Heart right ventricle (tissue), 16 donors: ENCODE data around the gene MTMR3. TPM values are rescaled to one million over a fixed set of nuclear protein-coding genes. Genes with fewer than 3 reads are reported as not detected.

Source experiments
- ATAC-seq, 8 donors: fragments of 200-7000 bp; cut with Tn5 transposase; one replicate each; pipeline ENCODE4 v1.9.1; 2020; ENCODE audit warnings: mild to moderate bottlenecking in 8 of 8, moderate library complexity in 8 of 8, moderate number of reproducible peaks in 1 of 8
- DNase-seq, 2 donors: peaks; one replicate each; pipeline ENCODE4 v3.0.0-alpha.2; 2020
- H3K27ac ChIP-seq, 10 donors: fragments of 200-600 bp; sonication (generic) in 2 of 10; one replicate each; pipeline versions ENCODE4 v1.5.0 to v1.8.0; 2020 to 2022; ENCODE audit warnings: mild to moderate bottlenecking in 3 of 10
- H3K27me3 ChIP-seq, 7 donors: fragments of 200-600 bp; one replicate each; pipeline ENCODE4 v1.8.0; 2021 to 2022; ENCODE audit warnings: mild to moderate bottlenecking in 2 of 7
- H3K36me3 ChIP-seq, 9 donors: fragments of 200-600 bp; sonication (generic) in 1 of 9; one replicate each; pipeline versions ENCODE4 v1.5.0 to v1.8.0; 2020 to 2022; ENCODE audit warnings: mild to moderate bottlenecking in 2 of 9
- H3K4me1 ChIP-seq, 9 donors: fragments of 200-600 bp; sonication (generic) in 1 of 9; one replicate each; pipeline versions ENCODE4 v1.5.0 to v1.8.0; 2020 to 2022; ENCODE audit warnings: mild to moderate bottlenecking in 4 of 9
- H3K4me3 ChIP-seq, 10 donors: fragments of 200-600 bp; sonication (generic) in 2 of 10; one replicate each; pipeline versions ENCODE4 v1.5.0 to v1.8.0; 2020 to 2022; ENCODE audit warnings: mild to moderate bottlenecking in 7 of 10, moderate library complexity in 2 of 10
- H3K9me3 ChIP-seq, 11 donors: fragments of 200-600 bp in 10 of 11; sonication (generic) in 2 of 11; one replicate each; pipeline versions ENCODE4 v1.5.0 to v1.8.0; 2013 to 2022; ENCODE audit warnings: mild to moderate bottlenecking in 2 of 11, control low read depth in 1 of 11, moderate library complexity in 1 of 11
- WGBS, 2 donors: extraction: QIAGEN DNeasy Blood & Tissue Kit; methylation state at CpG; one replicate each; pipeline ENCODE4 v1.1.7; 2013; ENCODE audit warnings: inconsistent platforms in 1 of 2; 5-methylcytosine and 5-hydroxymethylcytosine counted together
- intact Hi-C, 10 donors: fragments of 100-400 bp; cut with DNase I; formaldehyde crosslinking; loops; one replicate each; pipeline versions ENCODE4 v1.11.1 to v1.14.2; 2022
- polyA plus RNA-seq, 2 donors: library from polyadenylated mRNA; stranded (reverse); fragments of 200-250 nt; gene quantifications; one replicate each; pipeline ENCODE4 v1.2.3, GENCODE V29; 2013
- total RNA-seq, 10 donors: library from RNA; stranded (reverse); fragmentation: NEBNext Ultra II Directional in 3 of 10; extraction: Animal tissue kit (Norgen Biotek cat#: 25700) in 3 of 10; gene quantifications; one replicate each; pipeline versions ENCODE4 v1.2.1 to v1.2.4, GENCODE V29; 2021 to 2023
- TF ChIP-seq, protein P1 (sequence below), 9 donors: fragments of 200-600 bp; sonication (generic) in 2 of 9; IDR thresholded peaks; one replicate each; pipeline versions ENCODE4 v1.5.0 to v1.8.0; 2021 to 2022; ENCODE audit warnings: antibody characterized with exemption in 9 of 9, mild to moderate bottlenecking in 5 of 9, moderate library complexity in 1 of 9
- donor health status: Arrhythmogenic right ventricular cardiomyopathy.
- donor health status: ischemic (EF 13 %, LVEDD 7.1; RV severe dilation, severe dysfunction).
- donor health status: healthy with polysubstance abuse.
- donor health status: DM: no; HTN: yes; CAD: no.
- donor health status: DM: no; HTN: no; CAD: no.
- donor health status: ischemic (EF 25% LVEDD 6.9; RV normal size, moderate dysfunction).
- donor health status: ischemic (EF 25% LVEDD 5.7; RV mildly dilated, moderate dysfunction).
- donor health status: healthy.
- donor health status: DM: yes; HTN: yes; CAD: no.
- donor health status: Ischemic cardiomyopathy.
- donor health status: ischemic (EF 35%, LVEDD 5.7; RV mildly dilated, moderate dysfunction).
- donor health status: nonischemic (EF 11% LVEDD 7.7; RV severe dilation, severe dysfunction).
- donor health status: DM: yes; HTN: yes; CAD: no.
- donor health status: PGD.
- donor health status: ischemic (EF 29% LVEDD 5.4; RV normal size, mild dysfunction).
- donor health status: nonischemic (EF 23%, LVEDD 6.1; RV moderate dilation, normal function).

The MTMR3 gene
- total and polyA plus RNA-seq, 12 donors = 9.8 to 42.9 (median 34.6) TPM

DNA sequence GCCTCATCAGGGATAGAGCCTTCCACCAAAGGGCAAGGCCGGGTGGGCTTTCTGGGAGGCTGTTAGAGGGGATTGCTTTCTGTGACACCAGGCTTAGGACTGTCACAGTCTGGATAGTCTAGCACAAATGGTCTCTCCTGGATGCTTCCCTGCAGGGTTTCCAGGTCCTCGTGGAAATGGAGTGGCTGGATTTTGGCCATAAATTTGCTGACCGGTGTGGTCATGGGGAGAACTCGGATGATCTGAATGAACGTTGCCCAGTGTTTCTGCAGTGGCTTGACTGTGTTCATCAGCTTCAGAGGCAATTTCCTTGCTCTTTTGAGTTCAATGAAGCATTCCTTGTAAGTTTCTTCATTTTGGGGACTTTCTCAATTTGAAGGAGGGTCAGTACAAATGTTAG, 130.2 kb downstream of the MTMR3 start:
- no peak for ATAC-seq
- Histone ChIP-seq H3K27ac (no peak overlapping the region), H3K4me1 (no peaks in the 10 kb centered on the region), H3K27me3 (no peaks in the 10 kb centered on the region), H3K4me3 (no peak overlapping the region), H3K36me3 (peaks cover 0 to 100% (median 73%) of the 10 kb centered on the region in 9 donors), H3K9me3 (no peaks in the 10 kb centered on the region)
- intact Hi-C loops = loop anchor here in 2 of 10 donors (5.0 to 10.0 kb wide), 2 partner anchors 318 to 331 kb away; no protein-coding TSS in a partner anchor
- no peak for DNase-seq
- WGBS, 2 donors = 81 to 85% methylated on average over 5 of the region's 5 CpGs
- TF ChIP-seq, protein P1, sequence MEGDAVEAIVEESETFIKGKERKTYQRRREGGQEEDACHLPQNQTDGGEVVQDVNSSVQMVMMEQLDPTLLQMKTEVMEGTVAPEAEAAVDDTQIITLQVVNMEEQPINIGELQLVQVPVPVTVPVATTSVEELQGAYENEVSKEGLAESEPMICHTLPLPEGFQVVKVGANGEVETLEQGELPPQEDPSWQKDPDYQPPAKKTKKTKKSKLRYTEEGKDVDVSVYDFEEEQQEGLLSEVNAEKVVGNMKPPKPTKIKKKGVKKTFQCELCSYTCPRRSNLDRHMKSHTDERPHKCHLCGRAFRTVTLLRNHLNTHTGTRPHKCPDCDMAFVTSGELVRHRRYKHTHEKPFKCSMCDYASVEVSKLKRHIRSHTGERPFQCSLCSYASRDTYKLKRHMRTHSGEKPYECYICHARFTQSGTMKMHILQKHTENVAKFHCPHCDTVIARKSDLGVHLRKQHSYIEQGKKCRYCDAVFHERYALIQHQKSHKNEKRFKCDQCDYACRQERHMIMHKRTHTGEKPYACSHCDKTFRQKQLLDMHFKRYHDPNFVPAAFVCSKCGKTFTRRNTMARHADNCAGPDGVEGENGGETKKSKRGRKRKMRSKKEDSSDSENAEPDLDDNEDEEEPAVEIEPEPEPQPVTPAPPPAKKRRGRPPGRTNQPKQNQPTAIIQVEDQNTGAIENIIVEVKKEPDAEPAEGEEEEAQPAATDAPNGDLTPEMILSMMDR (IDR thresholded peaks at IDR 0.05) = no peak

DNA sequence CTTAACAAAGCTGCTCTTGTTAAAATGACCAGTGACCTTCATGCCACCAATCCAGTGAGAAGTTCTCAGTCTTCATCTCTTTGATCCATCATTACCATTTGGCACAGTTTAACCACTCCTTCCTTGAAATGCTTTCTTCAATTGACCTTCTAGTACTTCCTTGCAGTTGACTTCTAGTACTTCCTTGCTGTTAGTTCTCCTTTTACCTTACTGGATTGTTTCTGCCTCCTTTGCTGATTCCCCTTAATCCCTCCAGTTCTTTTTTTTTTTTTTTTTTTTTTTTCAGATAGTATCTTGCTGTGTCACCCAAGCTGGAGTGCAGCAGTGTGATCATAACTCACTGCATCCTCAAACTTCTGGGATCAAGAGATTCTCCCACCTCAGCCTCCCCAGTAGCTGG, 131.3 kb downstream of the MTMR3 start:
- Histone ChIP-seq H3K9me3 (no peaks in the 10 kb centered on the region), H3K4me1 (no peaks in the 10 kb centered on the region), H3K4me3 (no peak overlapping the region), H3K27me3 (no peaks in the 10 kb centered on the region), H3K36me3 (peaks cover 0 to 100% (median 67%) of the 10 kb centered on the region in 9 donors), H3K27ac (no peak overlapping the region)
- DNase-seq (no peak), ATAC-seq (no peak)
- TF ChIP-seq, protein P1 (IDR thresholded peaks at IDR 0.05) = no peak
- intact Hi-C loops = loop anchor here in 2 of 10 donors (5.0 to 10.0 kb wide), 2 partner anchors 319 to 332 kb away; no protein-coding TSS in a partner anchor

DNA sequence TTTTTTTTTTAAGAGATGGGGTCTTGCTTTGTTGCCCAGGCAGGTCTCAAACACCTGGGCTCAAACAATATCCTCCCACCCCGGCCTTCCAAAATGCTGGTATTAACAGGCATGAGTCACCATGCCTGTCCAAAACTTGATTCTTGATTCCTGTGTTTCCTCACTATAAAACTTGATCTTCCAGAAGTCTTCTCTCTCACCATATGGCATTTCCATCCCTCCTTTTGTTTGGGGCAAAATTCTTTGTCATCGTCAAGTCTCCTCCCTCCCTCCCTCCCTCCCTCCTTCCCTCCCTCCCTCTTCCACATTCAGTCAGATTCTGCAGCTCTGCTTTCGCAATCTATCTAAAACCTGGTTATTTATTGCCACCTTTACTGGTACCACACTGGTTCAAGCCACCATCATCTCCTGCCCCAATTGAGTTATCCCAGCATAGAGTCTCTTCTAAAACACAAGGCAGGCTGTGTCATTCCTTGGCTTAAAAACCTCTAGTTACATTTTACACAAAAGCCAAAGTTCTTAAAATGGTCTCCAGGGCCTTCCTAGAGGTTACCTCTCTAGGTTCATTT, 132.3 kb downstream of the MTMR3 start:
- Histone ChIP-seq H3K9me3 (no peaks in the 10 kb centered on the region), H3K4me1 (no peaks in the 10 kb centered on the region), H3K27me3 (no peaks in the 10 kb centered on the region), H3K4me3 (no peak overlapping the region), H3K27ac (no peak overlapping the region), H3K36me3 (peaks cover 0 to 100% (median 67%) of the 10 kb centered on the region in 9 donors)
- TF ChIP-seq, protein P1 (IDR thresholded peaks at IDR 0.05) = no peak
- ATAC-seq (no peak), DNase-seq (no peak)
- intact Hi-C loops = loop anchor here in 1 of 10 donors (10.0 kb wide), 1 partner anchor 321 kb away; no protein-coding TSS in a partner anchor
- 95 to 96% methylated on average over 3 of the region's 3 CpGs for WGBS, 2 donors

DNA sequence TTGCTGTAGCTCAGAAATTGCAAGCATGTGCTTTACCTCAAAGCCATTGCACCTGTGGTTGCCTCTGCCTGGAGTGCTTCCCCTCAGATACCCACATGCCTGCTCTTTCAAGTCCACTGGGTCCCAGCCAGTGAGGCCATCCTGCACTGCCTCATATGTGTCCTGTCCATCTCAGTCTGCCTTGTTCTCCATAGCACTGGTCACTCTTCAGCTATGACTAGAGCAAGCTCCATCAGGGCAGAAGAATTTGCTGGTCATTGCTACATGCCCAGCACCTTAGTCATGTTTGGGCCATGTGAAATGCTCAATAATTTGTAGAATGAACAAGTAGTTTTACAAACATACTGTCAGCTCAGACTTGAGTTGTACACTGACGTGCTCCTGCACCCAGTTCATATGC, 132.9 kb downstream of the MTMR3 start:
- DNase-seq (no peak), ATAC-seq (no peak)
- no peaks in the 10 kb centered on the region for H3K9me3 ChIP-seq
- H3K4me1 ChIP-seq = no peaks in the 10 kb centered on the region
- 93 to 97% methylated on average over 1 of the region's 1 CpG for WGBS, 2 donors
- H3K4me3 ChIP-seq = no peak overlapping the region
- TF ChIP-seq, protein P1 (IDR thresholded peaks at IDR 0.05) = no peak
- H3K36me3 ChIP-seq = peaks cover 0 to 100% (median 72%) of the 10 kb centered on the region in 9 donors
- intact Hi-C loops = loop anchor here in 1 of 10 donors (10.0 kb wide), 1 partner anchor 321 kb away; no protein-coding TSS in a partner anchor
- H3K27ac ChIP-seq = no peak overlapping the region
- no peaks in the 10 kb centered on the region for H3K27me3 ChIP-seq
